GM21786 (cell line): Measurements from ENCODE around the gene TBC1D14.

ENCODE experiments used
- ATAC-seq: cut with Tn5 transposase; IDR thresholded peaks from one replicate; pipeline ENCODE4 v1.9.1; 2021; ENCODE audit not compliant: unreplicated experiment

The TBC1D14 gene

GRCh38 chr4:7054106-7054880, 144.7 kb downstream of the TBC1D14 start:
- no peak for ATAC-seq

- no peak for ATAC-seq
Measured at GRCh38 chr4:7055111-7055989, 145.7 kb downstream of the TBC1D14 start.

GRCh38 chr4:7055990-7056325, 146.3 kb downstream of the TBC1D14 start:
- ATAC-seq: no peak

- no peak for ATAC-seq
Measured at GRCh38 chr4:7058792-7059191, 149.2 kb downstream of the TBC1D14 start.

- ATAC-seq: no peak
Measured at GRCh38 chr4:7059662-7060061, 150.0 kb downstream of the TBC1D14 start.

- ATAC-seq: no peak
Measured at GRCh38 chr4:7060346-7061150, 150.9 kb downstream of the TBC1D14 start.

- ATAC-seq: no peak
Measured at GRCh38 chr4:7061815-7062214, 152.2 kb downstream of the TBC1D14 start.

- no peak for ATAC-seq
Measured at GRCh38 chr4:7062816-7063215, 153.2 kb downstream of the TBC1D14 start.

GRCh38 chr4:7063362-7063761, 153.7 kb downstream of the TBC1D14 start:
- no peak for ATAC-seq

- ATAC-seq: no peak
Measured at GRCh38 chr4:7066006-7066405, 156.4 kb downstream of the TBC1D14 start.

GRCh38 chr4:7066493-7066892, 156.9 kb downstream of the TBC1D14 start:
- ATAC-seq: no peak

GRCh38 chr4:7067126-7067451, 157.5 kb downstream of the TBC1D14 start:
- no peak for ATAC-seq

- ATAC-seq: peak; percentile 88
Measured at GRCh38 chr4:7067452-7068278, 158.0 kb downstream of the TBC1D14 start, which contains the start of gene GRPEL1. TSS of gene GRPEL1 (minus strand) at chr4:7068064. CDS start at chr4:7068032, 32 bp downstream.

- peak; percentile 14 for ATAC-seq
Measured at GRCh38 chr4:7068279-7068842, 158.7 kb downstream of the TBC1D14 start.

- ATAC-seq: no peak
Measured at GRCh38 chr4:7068883-7069282, 159.3 kb downstream of the TBC1D14 start.

- peak; percentile 33 for ATAC-seq
Measured at GRCh38 chr4:7070729-7071511, 161.3 kb downstream of the TBC1D14 start.

GRCh38 chr4:7073059-7073458, 163.4 kb downstream of the TBC1D14 start:
- no peak for ATAC-seq

GRCh38 chr4:7073526-7074390, 164.1 kb downstream of the TBC1D14 start:
- no peak for ATAC-seq
